ENCODE measurements around the gene GPC1. TPM values are rescaled to one million over a fixed set of nuclear protein-coding genes. Genes with fewer than 3 reads are reported as not detected.

Gene GPC1
- total and polyA plus RNA-seq, 2 donors (not counting 3 experiments of a cell fraction or from before 2014, with no cell fraction given) = 9.6 to 31.1 TPM

GRCh38 chr2:240442891-240443715 is 7.6 kb downstream of the GPC1 start:
- H3K79me2 ChIP-seq (ENCODE audit: control insufficient read depth, insufficient read depth, low read length) = no peaks in the 10 kb centered on the region
- DNase-seq (ENCODE audit: low read depth, low spot score) = no peak
- POLR2A ChIA-PET = no interaction called here
- no peaks in the 10 kb centered on the region for H3K4me1 ChIP-seq (ENCODE audit: control insufficient read depth, extremely low read depth, insufficient read depth, low read length)
- no peaks in the 10 kb centered on the region for H3K36me3 ChIP-seq (ENCODE audit: control insufficient read depth in 2 of 2, extremely low read depth in 1 of 2, insufficient read depth in 2 of 2, low read length in 2 of 2)
- CTCF ChIA-PET = interaction anchor here (1.5 kb wide), 1 partner anchor 211 kb away, joined by 5 read pairs; no protein-coding TSS in a partner anchor
- dilution Hi-C loops (cut with MboI; ENCODE audit: extremely low pct_ligation_motif_present, low sequenced_read_pairs) (no loop called here), intact Hi-C loops (cut with micrococcal nuclease) (no loop called here)
- H3K9ac ChIP-seq (replicated peaks; ENCODE audit: extremely low read depth, insufficient read depth, low read length) = no peak overlapping the region
- no peaks in the 10 kb centered on the region for H3K9me3 ChIP-seq (replicated peaks; ENCODE audit: control insufficient read depth, insufficient read depth, low read length)
- no peak overlapping the region for H3K27ac ChIP-seq (ENCODE audit: insufficient read depth, low read depth, low read length)
- H3K9me1 ChIP-seq (replicated peaks; ENCODE audit: control insufficient read depth, extremely low read depth, insufficient read depth, low read length) = no peaks in the 10 kb centered on the region
- no peaks in the 10 kb centered on the region for H4K20me1 ChIP-seq (replicated peaks; ENCODE audit: control insufficient read depth, extremely low read depth, insufficient read depth, low read length)
- no peak overlapping the region for H3K4me3 ChIP-seq (replicated peaks in 1 of 3; ENCODE audit: insufficient read depth in 1 of 3, low read depth in 1 of 3, low read length in 3 of 3)
- H2AFZ ChIP-seq (ENCODE audit: low read depth, low read length) = no peak overlapping the region
- H3K4me2 ChIP-seq (ENCODE audit: insufficient read depth, low read length) = no peak overlapping the region
- TF ChIP-seq POLR2AphosphoS5 (IDR thresholded peaks at IDR 0.05; ENCODE audit: insufficient read depth, low read depth, low read length) (no peak), FOS (IDR thresholded peaks at IDR 0.05; ENCODE audit: borderline replicate concordance, insufficient read depth, low read length) (no peak), EZH2 (IDR thresholded peaks at IDR 0.05; ENCODE audit: borderline replicate concordance, low read depth, low read length, severe bottlenecking) (no peak), JUN (IDR thresholded peaks at IDR 0.05; ENCODE audit: borderline replicate concordance, insufficient read depth, insufficient read length, low read depth) (no peak), GATA2 (IDR thresholded peaks at IDR 0.05; ENCODE audit: insufficient read depth, insufficient read length, low read depth, low read length) (no peak), MYC (IDR thresholded peaks at IDR 0.05; ENCODE audit: low read depth, low read length) (no peak), POLR2A (IDR thresholded peaks at IDR 0.05; ENCODE audit: low read depth, low read length) (no peak), MAX (IDR thresholded peaks at IDR 0.05; ENCODE audit: insufficient read depth, insufficient read length) (no peak)
- TF ChIP-seq, protein P1, sequence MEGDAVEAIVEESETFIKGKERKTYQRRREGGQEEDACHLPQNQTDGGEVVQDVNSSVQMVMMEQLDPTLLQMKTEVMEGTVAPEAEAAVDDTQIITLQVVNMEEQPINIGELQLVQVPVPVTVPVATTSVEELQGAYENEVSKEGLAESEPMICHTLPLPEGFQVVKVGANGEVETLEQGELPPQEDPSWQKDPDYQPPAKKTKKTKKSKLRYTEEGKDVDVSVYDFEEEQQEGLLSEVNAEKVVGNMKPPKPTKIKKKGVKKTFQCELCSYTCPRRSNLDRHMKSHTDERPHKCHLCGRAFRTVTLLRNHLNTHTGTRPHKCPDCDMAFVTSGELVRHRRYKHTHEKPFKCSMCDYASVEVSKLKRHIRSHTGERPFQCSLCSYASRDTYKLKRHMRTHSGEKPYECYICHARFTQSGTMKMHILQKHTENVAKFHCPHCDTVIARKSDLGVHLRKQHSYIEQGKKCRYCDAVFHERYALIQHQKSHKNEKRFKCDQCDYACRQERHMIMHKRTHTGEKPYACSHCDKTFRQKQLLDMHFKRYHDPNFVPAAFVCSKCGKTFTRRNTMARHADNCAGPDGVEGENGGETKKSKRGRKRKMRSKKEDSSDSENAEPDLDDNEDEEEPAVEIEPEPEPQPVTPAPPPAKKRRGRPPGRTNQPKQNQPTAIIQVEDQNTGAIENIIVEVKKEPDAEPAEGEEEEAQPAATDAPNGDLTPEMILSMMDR (IDR thresholded peaks at IDR 0.05; ENCODE audit: extremely low read depth in 1 of 2, insufficient read depth in 1 of 2, low read depth in 1 of 2, low read length in 2 of 2) = no peak
- no peak for FAIRE-seq
- no TSS peak for BruUV-seq (replicated peaks)
- no peaks in the 10 kb centered on the region for H3K27me3 ChIP-seq (ENCODE audit: control insufficient read depth in 2 of 2, insufficient read depth in 2 of 2, low read length in 2 of 2)
